SK-N-SH (cell line): ENCODE data around the gene HLA-DPA1. TPM values are rescaled to one million over a fixed set of nuclear protein-coding genes. Genes with fewer than 3 reads are reported as not detected.

ENCODE experiments used
- CTCF ChIA-PET: fragments of 300-600, 350-600 bp; formaldehyde crosslinking; extraction: SDS; loops from one replicate; lab custom pipeline; 2021; lab: Yijun Ruan, JAX
- POLR2A ChIA-PET: fragments of 350-600 bp; sonication (Branson Sonifier 250); formaldehyde crosslinking; extraction: SDS; loops from one replicate; lab custom pipeline; 2020; ENCODE audit warnings: antibody characterized with exemption, inconsistent platforms; lab: Yijun Ruan, JAX
- DNase-seq: peaks from one replicate; pipeline ENCODE4 v3.0.0; 2012
- H2AFZ ChIP-seq: fragments of 200-600 bp; sonication (generic); 2 replicates; pipeline ENCODE4 v1.8.1; 2016; ENCODE audit warnings: antibody characterized with exemption, mild to moderate bottlenecking, low read depth
- H3F3A ChIP-seq: fragments of 200-600 bp; sonication (generic); replicated peaks from 2 replicates; pipeline ENCODE3; 2016; ENCODE audit warnings: antibody characterized with exemption, mild to moderate bottlenecking; ENCODE audit not compliant: insufficient read depth
- H3K27ac ChIP-seq, 2 experiments: fragments of 200-500 bp in 1 of 2; fragments of 200-600 bp in 1 of 2; sonication (Bioruptor generic) in 1 of 2; sonication (generic), shearing (Covaris generic) in 1 of 2; 2 replicates each; pipeline versions ENCODE4 v1.5.1 to v1.6.1; 2014 to 2016; ENCODE audit warnings: low read depth in 2 of 2, inconsistent platforms in 1 of 2, low read length in 1 of 2, mild to moderate bottlenecking in 1 of 2, mixed read lengths in 1 of 2
- H3K27me3 ChIP-seq: fragments of 200-600 bp; sonication (generic), shearing (Covaris generic); 2 replicates; pipeline ENCODE4 v1.6.1; 2016; ENCODE audit warnings: mixed run types; ENCODE audit not compliant: insufficient read depth
- H3K36me3 ChIP-seq, 2 experiments: fragments of 200-500 bp in 1 of 2; fragments of 200-600 bp in 1 of 2; sonication (Bioruptor generic) in 1 of 2; sonication (generic) in 1 of 2; replicated peaks in 1 of 2; 2 replicates each; pipeline versions ENCODE3 to v1.5.1; 2014 to 2016; ENCODE audit warnings: low read length in 1 of 2, mild to moderate bottlenecking in 1 of 2; ENCODE audit not compliant: insufficient read depth in 2 of 2, control insufficient read depth in 1 of 2
- H3K4me1 ChIP-seq, 2 experiments: fragments of 200-500 bp in 1 of 2; fragments of 200-600 bp in 1 of 2; sonication (Bioruptor generic) in 1 of 2; sonication (generic), shearing (Covaris generic) in 1 of 2; 2 replicates each; pipeline versions ENCODE4 v1.5.1 to v1.6.1; 2014 to 2016; ENCODE audit warnings: low read depth in 1 of 2, low read length in 1 of 2, mixed run types in 1 of 2; ENCODE audit not compliant: insufficient read depth in 2 of 2, control insufficient read depth in 1 of 2
- H3K4me2 ChIP-seq: fragments of 200-600 bp; sonication (generic), shearing (Covaris generic); 2 replicates; pipeline ENCODE4 v1.6.1; 2017; ENCODE audit warnings: mixed run types
- H3K4me3 ChIP-seq, 2 experiments: fragments of 200-500 bp in 1 of 2; fragments of 200-600 bp in 1 of 2; sonication (Bioruptor generic) in 1 of 2; sonication (generic), shearing (Covaris generic) in 1 of 2; 2 replicates each; pipeline versions ENCODE4 v1.5.1 to v1.8.1; 2014 to 2016; ENCODE audit warnings: low read depth in 2 of 2, inconsistent platforms in 1 of 2, low read length in 1 of 2, mild to moderate bottlenecking in 1 of 2, mixed read lengths in 1 of 2, moderate library complexity in 1 of 2
- H3K79me2 ChIP-seq: fragments of 200-600 bp; sonication (generic); 2 replicates; pipeline ENCODE4 v1.8.1; 2017; ENCODE audit warnings: mild to moderate bottlenecking; ENCODE audit not compliant: insufficient read depth
- H3K9ac ChIP-seq: fragments of 200-600 bp; sonication (generic); 2 replicates; pipeline ENCODE4 v1.6.1; 2017; ENCODE audit warnings: mixed run types
- H3K9me2 ChIP-seq: fragments of 200-600 bp; sonication (generic); 2 replicates; pipeline ENCODE4 v1.6.1; 2017; ENCODE audit warnings: mixed run types
- H3K9me3 ChIP-seq: fragments of 200-600 bp; sonication (generic); 2 replicates; pipeline ENCODE4 v1.6.1; 2017; ENCODE audit warnings: mixed run types, mild to moderate bottlenecking, moderate library complexity
- H4K20me1 ChIP-seq: fragments of 200-600 bp; sonication (generic); 2 replicates; pipeline ENCODE4 v1.6.1; 2017; ENCODE audit warnings: mild to moderate bottlenecking, mixed run types; ENCODE audit not compliant: insufficient read depth
- CHD2 ChIP-seq: fragments of 150-350 bp; IDR thresholded peaks from 2 replicates; pipeline ENCODE4 v1.6.1; 2018; ENCODE audit warnings: low read length; ENCODE audit not compliant: partially characterized antibody
- ELF1 ChIP-seq: IDR thresholded peaks from 2 replicates; pipeline ENCODE4 v1.4.0; 2012
- EP300 ChIP-seq, 2 experiments: IDR thresholded peaks; 2 replicates each; pipeline versions ENCODE4 v1.4.0 to v1.6.1; 2012; ENCODE audit warnings: borderline replicate concordance in 1 of 2, low read depth in 1 of 2, low read length in 1 of 2
- FOSL2 ChIP-seq: IDR thresholded peaks from 2 replicates; pipeline ENCODE4 v1.4.0; 2012; ENCODE audit warnings: low read depth, mild to moderate bottlenecking, moderate library complexity, borderline replicate concordance
- FOXJ3 ChIP-seq: sonication (generic); formaldehyde crosslinking; IDR thresholded peaks from 2 replicates; pipeline ENCODE4 v1.5.1; 2020; ENCODE audit warnings: mild to moderate bottlenecking, missing genetic modification reagents
- FOXM1 ChIP-seq: IDR thresholded peaks from 2 replicates; pipeline ENCODE4 v1.4.0; 2012; ENCODE audit warnings: low read depth, mild to moderate bottlenecking
- GABPA ChIP-seq: IDR thresholded peaks from 2 replicates; pipeline ENCODE4 v1.4.0; 2012; ENCODE audit warnings: low read depth, mild to moderate bottlenecking
- GATA2 ChIP-seq: sonication (generic); formaldehyde crosslinking; IDR thresholded peaks from 2 replicates; pipeline ENCODE4 v1.5.0; 2020; ENCODE audit warnings: mild to moderate bottlenecking, missing genetic modification reagents
- MAX ChIP-seq: IDR thresholded peaks from 2 replicates; pipeline ENCODE4 v1.4.0; 2012; ENCODE audit warnings: low read depth
- MEF2A ChIP-seq: IDR thresholded peaks from 2 replicates; pipeline ENCODE4 v1.4.0; 2012; ENCODE audit warnings: low read depth, borderline replicate concordance
- NFIC ChIP-seq: IDR thresholded peaks from 2 replicates; pipeline ENCODE4 v1.4.0; 2012; ENCODE audit warnings: borderline replicate concordance
- POLR2AphosphoS5 ChIP-seq: IDR thresholded peaks from 2 replicates; pipeline ENCODE4 v1.6.1; 2012; ENCODE audit warnings: low read depth, low read length
- RCOR1 ChIP-seq: fragments of 150-350 bp; IDR thresholded peaks from 2 replicates; pipeline ENCODE4 v1.6.1; 2017; ENCODE audit warnings: antibody characterized with exemption, low read length
- RFX5 ChIP-seq: IDR thresholded peaks from 2 replicates; pipeline ENCODE4 v1.6.1; 2012; ENCODE audit warnings: mild to moderate bottlenecking, improper control_type of control experiment, low read length
- SMC3 ChIP-seq: IDR thresholded peaks from 2 replicates; pipeline ENCODE4 v1.6.1; 2012; ENCODE audit warnings: low read depth, low read length, improper control_type of control experiment
- TAF1 ChIP-seq: IDR thresholded peaks from 2 replicates; pipeline ENCODE4 v1.6.1; 2012; ENCODE audit warnings: low read depth, mild to moderate bottlenecking, low read length, moderate library complexity, borderline replicate concordance
- TCF12 ChIP-seq: IDR thresholded peaks from 2 replicates; pipeline ENCODE4 v1.4.0; 2012
- TEAD4 ChIP-seq: IDR thresholded peaks from 2 replicates; pipeline ENCODE4 v1.4.0; 2012; ENCODE audit warnings: mild to moderate bottlenecking, borderline replicate concordance; ENCODE audit not compliant: insufficient read depth
- WGBS: methylation state at CpG from one replicate; pipeline ENCODE4 v1.1.6; 2017; ENCODE audit warnings: low lambda C conversion rate; 5-methylcytosine and 5-hydroxymethylcytosine counted together
- polyA plus RNA-seq, 3 experiments: library from polyadenylated mRNA; depleted of rRNA; stranded (reverse); fragments of >200 nt; gene quantifications; 2 replicates each; pipeline ENCODE4 v1.2.3, GENCODE V29; 2012
- TF ChIP-seq, protein P1 (sequence below): fragments of 200-600 bp; sonication (generic); IDR thresholded peaks from 2 replicates; pipeline ENCODE4 v1.6.1; 2017; ENCODE audit warnings: antibody characterized with exemption, mild to moderate bottlenecking, moderate library complexity
- TF ChIP-seq, protein P2 (sequence below): fragments of 150-350 bp; IDR thresholded peaks from 2 replicates; pipeline ENCODE4 v1.6.1; 2016; ENCODE audit warnings: mild to moderate bottlenecking, low read depth, low read length
- TF ChIP-seq, protein P3 (sequence below): IDR thresholded peaks from 2 replicates; pipeline ENCODE4 v1.4.0; 2012; ENCODE audit warnings: low read depth, borderline replicate concordance

Gene HLA-DPA1
- polyA plus RNA-seq, 1 of the 3 experiments (the other 2 are of a cell fraction): 1.9 TPM

DNA sequence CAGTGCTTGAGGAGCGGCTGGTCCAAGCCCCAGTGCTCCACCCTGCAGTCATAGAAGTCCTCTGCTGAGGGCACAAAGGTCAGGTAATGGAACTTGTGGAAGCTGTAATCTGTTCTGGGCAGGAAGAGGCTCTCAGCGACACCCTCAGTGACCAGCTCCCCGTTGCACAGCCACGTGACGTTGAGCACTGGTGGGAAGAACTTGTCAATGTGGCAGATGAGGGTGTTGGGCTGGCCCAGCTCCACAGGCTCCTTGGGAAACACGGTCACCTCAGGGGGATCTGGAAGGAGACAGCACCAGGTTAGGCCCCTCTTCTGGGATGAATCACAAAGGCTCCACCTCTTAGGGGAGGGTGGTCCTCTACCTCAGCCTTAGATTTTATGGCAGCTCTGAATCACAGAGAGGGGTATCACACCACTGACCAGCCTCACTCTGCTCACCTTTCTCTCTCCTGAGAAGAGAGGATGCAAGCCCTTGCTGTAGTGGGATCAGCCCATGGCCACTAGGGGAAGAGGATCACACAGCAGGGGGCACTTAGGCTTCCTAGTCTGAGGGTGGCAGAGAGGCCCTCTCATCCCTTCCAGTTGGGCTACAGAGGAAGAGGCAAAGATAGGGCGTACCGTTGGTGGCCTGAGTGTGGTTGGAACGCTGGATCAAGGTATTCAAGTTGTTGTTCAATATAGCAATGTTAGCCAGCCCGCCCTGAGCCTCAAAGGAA, 4.3 kb downstream of the HLA-DPA1 start:
- Histone ChIP-seq H3K4me3 (no peak overlapping the region), H4K20me1 (no peaks in the 10 kb centered on the region), H2AFZ (no peak overlapping the region), H3F3A (no peaks in the 10 kb centered on the region), H3K27ac (no peak overlapping the region), H3K9me2 (no peaks in the 10 kb centered on the region), H3K27me3 (peaks cover 14% of the 10 kb centered on the region), H3K36me3 (no peaks in the 10 kb centered on the region), H3K9ac (no peak overlapping the region), H3K9me3 (no peaks in the 10 kb centered on the region), H3K79me2 (no peaks in the 10 kb centered on the region), H3K4me2 (no peak overlapping the region), H3K4me1 (peaks cover 0 to 3% of the 10 kb centered on the region in 2 experiments; a peak in 1 of 4 replicates)
- TF ChIP-seq MEF2A (no peak), TEAD4 (no peak), POLR2AphosphoS5 (no peak), MAX (no peak), TCF12 (no peak), FOXM1 (no peak), RFX5 (no peak), ELF1 (no peak), CHD2 (no peak), SMC3 (no peak), RCOR1 (no peak)
- TF ChIP-seq, protein P1, sequence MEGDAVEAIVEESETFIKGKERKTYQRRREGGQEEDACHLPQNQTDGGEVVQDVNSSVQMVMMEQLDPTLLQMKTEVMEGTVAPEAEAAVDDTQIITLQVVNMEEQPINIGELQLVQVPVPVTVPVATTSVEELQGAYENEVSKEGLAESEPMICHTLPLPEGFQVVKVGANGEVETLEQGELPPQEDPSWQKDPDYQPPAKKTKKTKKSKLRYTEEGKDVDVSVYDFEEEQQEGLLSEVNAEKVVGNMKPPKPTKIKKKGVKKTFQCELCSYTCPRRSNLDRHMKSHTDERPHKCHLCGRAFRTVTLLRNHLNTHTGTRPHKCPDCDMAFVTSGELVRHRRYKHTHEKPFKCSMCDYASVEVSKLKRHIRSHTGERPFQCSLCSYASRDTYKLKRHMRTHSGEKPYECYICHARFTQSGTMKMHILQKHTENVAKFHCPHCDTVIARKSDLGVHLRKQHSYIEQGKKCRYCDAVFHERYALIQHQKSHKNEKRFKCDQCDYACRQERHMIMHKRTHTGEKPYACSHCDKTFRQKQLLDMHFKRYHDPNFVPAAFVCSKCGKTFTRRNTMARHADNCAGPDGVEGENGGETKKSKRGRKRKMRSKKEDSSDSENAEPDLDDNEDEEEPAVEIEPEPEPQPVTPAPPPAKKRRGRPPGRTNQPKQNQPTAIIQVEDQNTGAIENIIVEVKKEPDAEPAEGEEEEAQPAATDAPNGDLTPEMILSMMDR: no peak
- WGBS: 5% methylated on average over 10 of the region's 10 CpGs
- POLR2A ChIA-PET: no interaction called here
- no peak for DNase-seq
- CTCF ChIA-PET: no interaction called here

DNA sequence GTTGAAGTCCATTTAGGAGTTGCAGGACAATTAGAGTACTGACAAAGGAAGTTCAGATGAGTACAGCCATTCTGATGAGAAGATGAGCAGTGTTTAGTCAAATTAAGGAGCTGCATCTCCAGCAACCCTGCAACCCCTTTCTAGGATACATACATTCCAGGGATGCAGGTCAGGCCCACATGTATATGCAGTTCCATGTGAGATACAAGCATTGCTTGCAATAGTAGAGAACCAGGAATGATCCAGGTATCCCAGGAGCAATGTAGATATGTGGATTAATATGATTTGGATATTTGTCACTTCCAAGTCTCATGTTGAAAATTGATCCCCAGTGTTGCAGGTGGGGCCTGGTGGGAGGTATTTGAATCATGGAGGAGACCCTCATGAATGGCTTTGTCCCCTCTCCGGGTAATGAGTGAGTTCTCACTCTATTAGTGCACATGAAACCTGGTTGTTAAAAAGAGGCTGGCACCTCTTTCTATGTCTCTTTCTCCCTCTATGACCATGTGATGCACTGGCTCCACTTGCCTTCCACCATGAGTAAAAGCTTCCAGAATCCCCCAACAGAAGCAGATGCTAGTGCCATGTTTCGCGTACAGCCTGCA, 6.4 kb downstream of the HLA-DPA1 start:
- no peak for DNase-seq
- POLR2A ChIA-PET: no interaction called here
- Histone ChIP-seq H3K27ac (no peak overlapping the region), H3K9me2 (no peaks in the 10 kb centered on the region), H2AFZ (no peak overlapping the region), H3F3A (peaks cover under 1% of the 10 kb centered on the region), H3K9me3 (no peaks in the 10 kb centered on the region), H3K27me3 (peaks cover 9% of the 10 kb centered on the region), H3K4me3 (no peak overlapping the region), H3K4me1 (no peaks in the 10 kb centered on the region), H3K79me2 (no peaks in the 10 kb centered on the region), H3K9ac (no peak overlapping the region), H4K20me1 (no peaks in the 10 kb centered on the region), H3K36me3 (no peaks in the 10 kb centered on the region), H3K4me2 (no peak overlapping the region)
- CTCF ChIA-PET: interaction anchor here (0.7 kb wide), 1 partner anchor 181 kb away, joined by 3 read pairs; no protein-coding TSS in a partner anchor
- 14% methylated on average over 3 of the region's 3 CpGs for WGBS
- no peak for TF ChIP-seq FOXJ3 (CRISPR knock-in tag)
- TF ChIP-seq, protein P2, sequence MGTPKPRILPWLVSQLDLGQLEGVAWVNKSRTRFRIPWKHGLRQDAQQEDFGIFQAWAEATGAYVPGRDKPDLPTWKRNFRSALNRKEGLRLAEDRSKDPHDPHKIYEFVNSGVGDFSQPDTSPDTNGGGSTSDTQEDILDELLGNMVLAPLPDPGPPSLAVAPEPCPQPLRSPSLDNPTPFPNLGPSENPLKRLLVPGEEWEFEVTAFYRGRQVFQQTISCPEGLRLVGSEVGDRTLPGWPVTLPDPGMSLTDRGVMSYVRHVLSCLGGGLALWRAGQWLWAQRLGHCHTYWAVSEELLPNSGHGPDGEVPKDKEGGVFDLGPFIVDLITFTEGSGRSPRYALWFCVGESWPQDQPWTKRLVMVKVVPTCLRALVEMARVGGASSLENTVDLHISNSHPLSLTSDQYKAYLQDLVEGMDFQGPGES: no peak
- no peak for TF ChIP-seq MAX
- no peak for TF ChIP-seq EP300 (IDR thresholded peaks at IDR 0.05; ENCODE audit: borderline replicate concordance in 1 of 2, low read depth in 1 of 2, low read length in 1 of 2)
- TF ChIP-seq NFIC: no peak
- TF ChIP-seq GATA2 (CRISPR knock-in tag): no peak
- TF ChIP-seq, protein P3, sequence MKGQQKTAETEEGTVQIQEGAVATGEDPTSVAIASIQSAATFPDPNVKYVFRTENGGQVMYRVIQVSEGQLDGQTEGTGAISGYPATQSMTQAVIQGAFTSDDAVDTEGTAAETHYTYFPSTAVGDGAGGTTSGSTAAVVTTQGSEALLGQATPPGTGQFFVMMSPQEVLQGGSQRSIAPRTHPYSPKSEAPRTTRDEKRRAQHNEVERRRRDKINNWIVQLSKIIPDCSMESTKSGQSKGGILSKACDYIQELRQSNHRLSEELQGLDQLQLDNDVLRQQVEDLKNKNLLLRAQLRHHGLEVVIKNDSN: no peak
- TF ChIP-seq, protein P1: no peak
- no peak for TF ChIP-seq TAF1
- no peak for TF ChIP-seq MEF2A
- no peak for TF ChIP-seq FOSL2
- no peak for TF ChIP-seq GABPA
